Left lobe of liver (tissue), 2 donors: Measurements from ENCODE around the gene PLTP. TPM values are rescaled to one million over a fixed set of nuclear protein-coding genes. Genes with fewer than 3 reads are reported as not detected.

Experiments used
- ATAC-seq: fragments of 200-7000 bp; cut with Tn5 transposase; one replicate; pipeline ENCODE4 v1.9.1; 2020; ENCODE audit warnings: mild to moderate bottlenecking, moderate library complexity
- DNase-seq: peaks from one replicate; pipeline ENCODE4 v3.0.0-alpha.2; 2020; ENCODE audit warnings: low spot score
- total RNA-seq: library from RNA; stranded (reverse); gene quantifications from one replicate; pipeline ENCODE4 v1.2.1, GENCODE V29; 2021
- donor health status: DM: no; HTN: no; CAD: no; lungs with moderate emphysema.
- donor health status: DM: no; HTN: yes; CAD: no.

Gene PLTP
- total RNA-seq, 1 donor from 2014 or later: 18.8 TPM

GRCh38 chr20:45852326-45852725 lies 59.6 kb downstream of the PLTP start:
- DNase-seq (no peak), ATAC-seq (no peak)

DNA sequence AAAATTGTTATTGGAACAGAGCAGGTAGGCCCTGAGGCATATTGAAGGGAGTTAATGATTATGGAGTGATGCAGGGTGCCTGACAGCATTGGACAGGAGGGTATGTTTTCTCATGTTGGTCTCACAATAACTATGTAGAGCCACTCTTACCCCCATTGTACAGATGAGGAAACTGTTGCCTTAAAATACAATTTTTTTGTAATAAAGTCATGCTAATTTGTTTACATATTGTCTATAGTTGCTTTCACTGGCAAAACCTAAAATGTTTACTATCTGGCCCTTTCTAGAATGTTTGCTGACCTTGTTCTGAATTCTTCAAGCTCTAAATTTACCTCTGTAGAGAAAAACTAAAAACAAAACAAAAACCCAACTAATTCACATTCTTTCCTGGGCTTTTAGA lies 60.5 kb downstream of the PLTP start:
- no peak for ATAC-seq
- DNase-seq: no peak

- no peak for DNase-seq
- ATAC-seq: no peak
Observed at GRCh38 chr20:45850926-45851325, 61.0 kb downstream of the PLTP start.

DNA sequence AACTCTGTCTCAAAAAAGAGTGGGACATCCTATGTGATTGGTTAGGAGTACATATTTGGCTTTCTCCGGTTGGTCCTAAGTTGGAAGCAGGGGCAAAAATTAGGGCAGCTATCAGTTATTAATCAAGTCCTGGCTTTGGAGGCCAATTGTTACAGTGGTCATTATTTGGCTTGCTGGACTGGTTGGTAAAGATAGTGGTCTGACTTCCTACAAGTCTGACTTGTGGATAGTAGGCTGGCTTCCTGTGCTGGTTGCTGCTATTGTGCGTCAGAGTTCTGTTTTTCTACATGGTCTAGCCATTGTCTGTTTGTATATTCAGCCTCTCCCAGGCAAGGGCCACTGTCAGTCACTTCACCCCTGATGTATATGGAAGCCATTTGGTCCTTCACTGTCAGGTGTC lies 61.7 kb downstream of the PLTP start:
- no peak for ATAC-seq

DNA sequence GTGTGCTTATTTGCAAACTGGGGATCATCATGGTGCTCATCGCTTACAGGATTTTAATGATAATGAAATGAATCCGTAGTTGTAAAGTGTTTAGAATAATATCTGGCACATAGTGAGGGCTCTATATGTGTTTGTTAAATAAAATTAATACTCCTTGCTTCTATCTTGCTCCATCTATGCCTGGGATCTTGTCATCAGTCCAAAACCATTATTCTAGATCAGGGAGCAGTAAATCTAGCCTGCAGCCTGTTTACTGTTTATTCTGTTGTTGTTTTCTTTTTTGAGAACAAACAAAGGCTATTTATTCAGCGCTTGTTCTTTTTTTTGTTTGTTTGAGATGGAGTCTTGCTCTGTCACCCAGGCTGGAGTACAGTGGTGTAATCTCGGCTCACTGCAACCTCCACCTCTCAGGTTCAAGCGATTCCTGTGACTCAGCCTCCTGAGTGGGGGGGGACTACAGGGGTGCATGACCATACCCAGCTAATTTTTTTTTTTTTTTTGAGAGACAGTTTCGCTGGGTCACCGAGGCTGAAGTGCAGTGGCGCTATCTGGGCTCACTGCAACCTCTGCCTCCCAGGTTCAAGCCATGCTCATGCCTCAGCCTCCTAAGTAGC lies 62.9 kb downstream of the PLTP start:
- DNase-seq: no peak
- no peak for ATAC-seq

More for the DNA sequence above, 61.7 kb downstream of the PLTP start:
- no peak for DNase-seq

Other genes with a start within 250 kb of the PLTP start
- not detected for gene WFDC11, start 241.9 kb downstream of the PLTP start, total RNA-seq
- gene WFDC13, start 210.1 kb downstream of the PLTP start, total RNA-seq: not detected
- gene WFDC10B, start 207.1 kb downstream of the PLTP start, total RNA-seq: not detected
- not detected for gene SPINT4, start 189.8 kb downstream of the PLTP start, total RNA-seq
- not detected for gene WFDC3, start 120.3 kb downstream of the PLTP start, total RNA-seq
- 10.3 TPM for gene DNTTIP1, start 120.2 kb downstream of the PLTP start, total RNA-seq
- gene UBE2C, start 99.5 kb downstream of the PLTP start, total RNA-seq: 0.96 TPM
- gene TNNC2, start 84.8 kb downstream of the PLTP start, total RNA-seq: not detected
- 7.9 TPM for gene SNX21, start 78.4 kb downstream of the PLTP start, total RNA-seq
- 17.5 TPM for gene ACOT8, start 54.8 kb downstream of the PLTP start, total RNA-seq
- gene ZSWIM3, start 54.5 kb downstream of the PLTP start, total RNA-seq: 1.6 TPM
- 2.7 TPM for gene ZSWIM1, start 30.9 kb downstream of the PLTP start, total RNA-seq
- 4.2 TPM for gene SPATA25, start 24.5 kb downstream of the PLTP start, total RNA-seq
- 6.9 TPM for gene NEURL2, start 20.9 kb downstream of the PLTP start, total RNA-seq
- gene CTSA, start 20.8 kb downstream of the PLTP start, total RNA-seq: 68.3 TPM
- gene PCIF1, start 22.5 kb upstream of the PLTP start, total RNA-seq: 11.2 TPM
- 7.6 TPM for gene ZNF335, start 60.0 kb upstream of the PLTP start, total RNA-seq
- 1.6 TPM for gene MMP9, start 96.8 kb upstream of the PLTP start, total RNA-seq
- gene SLC12A5, start 117.1 kb upstream of the PLTP start, total RNA-seq: not detected
- gene NCOA5, start 177.8 kb upstream of the PLTP start, total RNA-seq: 8.2 TPM
- 6.6 TPM for gene CD40, start 206.2 kb upstream of the PLTP start, total RNA-seq